HCEC 1CT (cell line): Measurements from ENCODE around the gene TOR1B.
A peak's percentile ranks its signal among the peaks of the same experiment; 100 is the strongest.

Source experiments
- DNase-seq: peaks from one replicate; pipeline ENCODE4 v3.0.0-alpha.2; 2017

TOR1B gene

DNA sequence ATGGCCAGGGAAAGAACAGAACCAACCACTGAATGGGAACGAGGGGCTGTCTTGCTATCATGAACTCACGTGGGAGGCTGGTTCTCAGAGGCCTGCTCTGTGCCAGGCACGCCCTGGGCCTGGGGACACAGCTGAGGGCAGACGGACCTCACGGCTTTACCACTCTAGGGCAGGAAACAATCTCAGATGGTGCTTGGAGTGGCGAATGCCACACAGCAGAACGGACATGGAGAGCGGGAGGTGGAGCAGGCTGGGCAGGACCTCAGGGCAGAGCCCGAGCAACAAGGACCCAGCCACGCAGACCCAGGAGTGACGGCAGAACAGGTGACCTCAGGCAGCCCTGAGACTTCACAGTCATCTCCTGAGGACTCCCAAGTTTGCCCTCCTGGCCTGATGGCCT lies 12.3 kb downstream of the TOR1B start:
- no peak for DNase-seq

DNA sequence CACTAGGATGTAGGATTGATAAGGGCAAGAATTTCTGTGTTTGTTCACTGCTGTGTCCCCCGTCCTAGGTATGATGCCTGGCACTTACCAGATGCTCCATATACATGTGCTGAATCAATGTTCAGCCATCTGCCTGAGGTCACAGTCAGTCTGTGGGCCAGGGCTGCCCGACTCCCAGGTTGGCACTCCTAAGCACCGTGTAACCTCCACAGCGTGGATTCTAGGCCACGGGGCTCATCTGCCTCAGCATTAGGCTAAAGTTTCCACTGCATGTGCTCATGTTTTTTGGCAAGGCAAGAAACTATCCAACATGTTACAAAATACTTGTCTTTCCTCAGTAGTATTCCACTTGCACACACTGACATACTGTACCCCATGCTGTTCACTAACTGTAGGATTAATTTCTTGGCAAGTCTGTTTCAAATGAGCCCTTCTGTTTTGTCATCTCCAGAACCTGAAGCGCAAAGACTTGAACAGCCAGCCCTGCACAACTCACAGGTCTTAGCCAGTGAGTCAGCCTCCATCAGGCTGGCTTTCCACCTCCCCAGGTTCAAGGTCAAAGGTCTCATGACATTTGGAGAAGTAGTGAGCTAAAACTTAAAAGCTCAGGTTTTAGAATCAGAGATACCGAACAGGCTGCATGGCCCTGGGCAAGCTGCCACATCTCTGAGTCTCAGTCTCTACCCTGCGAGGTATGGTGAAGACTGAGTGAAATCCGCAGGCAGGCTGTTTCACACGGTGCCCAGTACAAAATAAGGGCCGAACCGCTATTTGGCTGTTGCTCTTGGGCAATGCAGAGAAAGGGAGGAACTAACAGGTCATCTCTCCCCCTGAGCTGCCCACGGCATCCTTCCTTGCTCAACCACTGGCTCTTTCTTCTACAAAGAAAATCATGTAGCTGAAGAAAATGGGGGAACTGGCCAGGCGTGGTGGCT lies 13.8 kb downstream of the TOR1B start:
- no peak for DNase-seq

DNA sequence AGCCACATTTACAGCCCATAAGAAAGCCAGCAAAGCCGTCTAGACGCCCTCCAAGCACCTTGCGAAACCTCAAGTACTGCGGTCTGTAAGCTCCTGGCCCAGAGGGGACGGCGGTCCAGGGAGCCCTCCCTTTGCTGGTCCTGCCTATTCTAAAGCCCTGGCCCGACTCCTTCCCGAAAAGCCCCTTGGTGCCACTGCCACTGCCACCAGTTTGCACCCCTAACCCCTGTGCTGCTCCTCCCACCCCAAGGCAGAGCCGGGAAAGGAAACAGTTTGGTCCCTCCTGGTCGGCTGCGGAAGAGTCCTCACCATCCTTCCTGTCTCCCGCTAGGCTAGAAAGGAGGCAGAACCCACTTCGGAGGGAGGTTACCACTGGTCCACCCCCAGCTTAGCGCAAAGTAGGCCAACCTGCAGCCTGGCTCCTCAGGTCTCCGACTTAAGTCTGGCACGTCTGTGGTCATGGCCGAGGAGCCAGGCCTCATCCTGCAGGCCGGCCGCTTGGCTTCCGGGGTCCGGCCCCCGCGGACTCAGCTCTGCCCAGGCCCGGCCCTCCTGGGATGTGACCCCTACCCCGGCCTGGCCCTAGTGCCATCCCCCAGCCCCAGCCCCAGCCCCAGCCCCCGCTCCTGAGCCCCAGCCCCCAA lies 20.0 kb downstream of the TOR1B start:
- peak; percentile 36 for DNase-seq

DNA sequence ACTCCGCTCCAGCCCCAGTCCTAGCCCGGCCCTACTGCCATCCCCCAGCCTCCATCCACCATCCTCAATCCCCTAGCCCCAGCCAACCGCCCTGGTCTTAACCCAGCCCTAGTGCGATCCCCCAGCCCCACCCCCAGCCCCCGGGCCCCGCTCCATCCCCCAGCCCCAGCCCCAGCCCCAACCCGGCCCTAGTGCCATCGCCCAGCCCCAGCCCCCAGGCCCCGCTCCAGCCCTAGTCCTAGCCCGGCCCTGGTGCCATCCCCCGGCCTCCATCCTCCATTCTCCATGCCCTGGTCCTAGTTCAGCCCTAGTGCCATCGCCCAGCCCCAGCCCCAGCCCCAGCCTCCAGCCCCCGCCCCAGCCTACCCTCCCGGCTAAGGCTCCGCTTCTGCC lies 20.6 kb downstream of the TOR1B start:
- DNase-seq = no peak

DNA sequence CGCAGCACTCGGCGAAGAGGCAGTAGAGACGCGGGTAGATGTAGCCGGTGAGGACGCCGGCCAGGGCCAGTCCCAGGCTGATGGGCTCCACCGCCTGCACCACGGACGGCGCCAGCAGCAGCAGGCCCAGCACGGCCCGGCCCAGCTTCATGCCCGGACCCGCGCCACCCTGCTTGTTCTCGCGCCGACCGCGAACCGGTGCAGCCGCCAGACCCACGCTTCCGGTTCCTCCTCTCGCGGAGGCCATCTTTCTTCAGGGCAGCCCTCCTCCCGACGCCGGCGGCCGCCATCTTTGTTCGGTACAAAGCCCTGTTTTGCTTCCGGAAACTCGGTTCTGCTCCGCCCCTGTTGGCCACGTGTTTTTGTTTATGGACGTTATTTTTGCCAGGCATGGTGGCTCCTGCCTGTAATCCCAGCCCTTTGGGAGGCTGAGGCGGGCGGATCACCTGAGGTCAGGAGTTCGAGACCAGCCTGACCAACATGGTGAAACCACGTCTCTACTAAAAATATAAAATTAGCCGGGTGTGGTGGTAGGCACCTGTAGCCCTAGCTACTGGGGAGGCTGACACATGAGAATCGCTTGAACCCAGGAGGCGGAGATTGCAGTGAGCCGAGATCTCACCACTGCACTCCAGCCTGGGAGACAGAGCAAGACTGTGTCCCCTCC lies 21.1 kb downstream of the TOR1B start, which contains the start of gene TOR1A:
TSS of gene TOR1A (minus strand) at position 202 of the 667 bp plus-strand sequence. CDS start at position 151, 51 bp downstream.
- peak; percentile 96 for DNase-seq

DNA sequence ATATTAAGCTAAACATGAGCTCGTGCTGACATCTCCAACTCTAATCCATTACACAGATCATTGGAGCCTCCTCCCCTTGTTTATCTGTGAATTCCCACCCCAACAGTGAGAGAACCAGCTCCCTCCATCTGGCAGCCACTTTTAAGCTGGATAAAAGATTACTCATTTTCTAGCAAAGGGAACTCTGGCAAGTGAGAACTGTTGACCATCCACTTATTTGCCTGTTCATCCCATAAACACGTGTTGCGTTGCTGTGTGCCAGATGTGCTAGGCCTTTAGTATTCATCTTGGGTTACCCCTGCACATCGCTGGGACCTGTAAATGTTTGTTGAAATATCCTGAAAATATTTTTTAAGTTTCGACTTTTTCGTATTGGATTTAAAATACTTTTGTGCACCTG lies 23.4 kb downstream of the TOR1B start:
- no peak for DNase-seq

DNA sequence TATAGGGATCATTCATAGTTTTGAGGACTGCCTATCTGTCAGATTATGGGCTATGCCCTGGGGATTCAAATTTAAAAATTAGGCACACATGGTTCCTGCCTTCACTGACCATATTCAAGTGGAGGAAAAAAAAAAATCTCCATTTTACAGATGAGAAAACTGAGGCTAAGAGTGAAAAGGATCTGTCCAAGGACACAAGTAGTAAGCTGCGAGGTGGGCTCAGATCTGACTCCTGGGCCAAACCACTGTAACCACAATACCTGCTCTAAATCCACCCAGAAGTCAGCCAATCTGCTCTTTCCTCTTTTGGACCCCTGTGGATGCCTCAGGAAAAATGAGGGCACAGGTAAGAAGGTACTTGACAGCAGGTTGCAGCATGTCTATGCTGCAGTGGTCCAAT lies 23.8 kb downstream of the TOR1B start:
- DNase-seq = no peak

DNA sequence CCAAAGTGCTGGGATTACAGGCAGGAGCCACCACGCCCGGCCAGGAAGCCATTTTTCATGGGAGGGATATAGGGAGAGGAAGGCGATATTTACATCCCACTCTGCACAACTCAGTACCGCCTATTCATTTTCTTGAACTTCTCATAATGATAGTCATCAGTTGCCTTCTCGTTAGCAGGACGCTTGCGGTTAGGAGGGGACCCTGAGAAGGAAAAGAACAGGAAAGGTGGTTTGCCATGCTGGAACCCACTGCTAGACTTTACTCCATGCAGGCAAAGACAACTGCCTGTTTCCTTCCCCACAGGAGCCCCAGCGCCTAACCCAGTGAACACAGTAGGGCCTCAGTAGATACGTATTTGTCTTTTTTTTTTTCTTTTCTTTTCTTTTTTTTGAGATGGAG lies 25.1 kb downstream of the TOR1B start:
- no peak for DNase-seq

DNA sequence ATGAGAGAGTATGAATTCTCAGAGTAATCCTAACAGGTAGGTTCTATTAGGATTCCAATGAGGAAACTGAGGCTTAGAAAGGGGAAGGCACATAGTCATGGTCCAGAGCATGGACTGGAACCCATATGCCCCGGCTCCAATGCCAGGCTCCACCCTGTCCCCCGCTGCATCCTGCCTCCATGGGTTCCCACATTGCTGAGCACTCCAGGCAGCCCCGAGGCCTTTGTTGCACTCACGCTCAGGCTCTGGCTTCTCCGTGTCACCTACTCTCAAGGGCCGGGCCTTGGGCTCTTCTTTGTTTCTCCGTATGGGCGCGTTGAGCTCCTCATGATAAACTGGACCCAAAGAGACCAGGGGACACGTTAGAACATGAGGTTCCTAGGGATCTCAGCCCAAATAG lies 26.0 kb downstream of the TOR1B start:
- no peak for DNase-seq

DNA sequence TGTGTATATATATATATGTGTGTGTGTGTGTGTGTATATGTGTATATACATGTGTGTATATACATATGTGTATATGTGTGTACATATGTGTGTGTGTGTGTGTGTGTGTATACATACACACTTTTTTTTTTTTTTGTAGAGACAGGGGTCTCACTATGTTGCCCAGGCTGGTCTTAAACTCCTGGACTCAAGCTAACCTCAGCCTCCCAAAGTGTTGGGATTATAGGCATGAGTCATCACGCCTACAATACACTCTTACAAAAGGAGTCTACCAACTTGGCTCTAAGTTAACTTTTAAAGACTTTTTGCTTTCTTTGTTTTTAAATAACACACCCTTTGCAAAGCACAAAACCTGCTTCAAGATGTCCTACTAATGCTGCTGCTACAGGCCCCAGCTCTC lies 30.0 kb downstream of the TOR1B start:
- DNase-seq = no peak

DNA sequence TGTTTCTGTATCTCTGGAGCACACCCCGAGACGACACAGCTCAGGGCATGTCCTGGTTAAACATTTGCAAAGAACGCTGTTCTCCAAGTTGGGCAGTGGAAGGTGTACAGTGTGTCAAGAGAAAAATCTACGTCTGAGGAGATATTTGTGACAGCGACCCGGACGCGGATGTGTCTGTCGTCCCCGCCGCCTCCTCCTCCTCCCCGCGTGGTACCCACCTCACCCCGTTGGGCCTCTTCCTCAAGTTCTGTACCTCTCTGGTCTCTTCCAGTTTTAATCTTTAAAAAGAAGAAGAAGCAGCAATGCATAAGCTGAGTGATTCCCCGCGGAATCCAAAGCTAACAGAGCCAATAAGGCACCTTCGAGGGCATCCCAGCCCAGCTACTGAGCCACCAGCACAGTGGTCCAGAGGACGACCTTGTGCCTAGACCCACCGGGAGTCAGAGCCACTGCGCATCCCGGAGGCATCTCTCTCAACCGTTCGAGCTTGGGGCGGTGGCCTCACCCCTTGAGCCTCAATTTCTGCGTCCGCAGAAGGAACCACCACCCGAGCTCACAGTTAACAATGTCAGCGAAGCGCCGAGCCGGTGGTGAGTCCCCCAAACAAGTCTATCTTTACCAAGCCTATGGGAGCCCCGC lies 31.6 kb downstream of the TOR1B start:
- DNase-seq = no peak

DNA sequence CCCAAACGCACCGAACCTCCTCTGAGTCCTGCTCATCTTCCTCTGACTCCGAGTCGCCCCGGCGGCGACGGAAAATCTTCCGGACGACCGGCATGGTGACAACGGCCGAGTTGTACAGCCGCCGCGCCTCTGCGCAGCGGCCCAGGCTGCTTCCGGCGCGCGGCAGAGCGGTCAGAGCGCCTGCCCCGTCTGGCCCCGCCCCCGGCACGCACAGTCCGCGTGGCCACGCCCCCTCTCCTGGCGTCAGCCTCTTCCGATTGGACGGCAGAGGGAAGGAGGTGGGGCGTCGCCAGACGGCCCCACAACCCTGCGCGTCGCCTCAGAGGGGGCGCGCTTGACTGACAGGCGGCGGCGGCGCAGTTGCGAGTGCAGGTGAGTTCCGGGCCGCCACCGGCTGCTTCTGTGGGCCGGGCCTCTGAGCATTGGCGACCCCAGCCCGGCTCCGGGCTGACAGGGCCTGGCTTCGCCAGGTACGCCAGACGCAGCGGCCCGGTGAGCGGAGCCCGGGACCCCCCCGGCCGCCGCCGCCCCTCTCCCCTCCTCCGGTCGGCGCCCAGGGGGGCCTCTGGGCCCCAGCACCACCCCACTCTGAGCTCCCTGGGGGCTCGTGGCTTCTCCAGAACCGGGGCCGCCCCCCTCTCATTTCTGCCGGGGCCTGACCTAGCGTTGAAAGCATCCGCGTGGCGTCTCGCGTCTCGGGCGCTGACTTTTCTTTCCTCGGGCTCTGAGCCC lies 32.3 kb downstream of the TOR1B start, which contains the start of the genes C9orf78 and USP20:
TSS of gene C9orf78 (minus strand) at position 148 of the 732 bp plus-strand sequence. CDS start at position 94, 54 bp downstream.
TSS of gene USP20 (plus strand) at position 331 of the 732 bp plus-strand sequence. CDS start 17,098 bp downstream, outside the sequence.
- peak; percentile 93 for DNase-seq

DNA sequence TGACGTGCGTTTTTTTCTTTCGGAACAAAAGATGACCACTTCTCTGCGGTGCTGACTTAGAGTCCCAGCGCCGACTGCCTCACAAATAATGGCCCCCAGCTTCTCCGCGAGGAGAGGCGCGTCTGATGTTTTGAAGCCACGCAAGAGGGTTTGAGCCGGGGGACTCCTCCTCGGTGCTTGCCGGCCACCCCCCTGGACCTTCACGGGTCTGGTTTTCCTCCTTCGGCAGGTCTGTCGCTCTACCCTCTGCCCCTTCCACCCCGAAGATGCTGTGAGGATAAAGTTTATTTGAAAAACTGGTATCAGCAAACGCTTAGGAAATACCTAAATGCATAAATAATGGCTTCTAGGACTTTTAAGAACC lies 32.9 kb downstream of the TOR1B start:
- no peak for DNase-seq

DNA sequence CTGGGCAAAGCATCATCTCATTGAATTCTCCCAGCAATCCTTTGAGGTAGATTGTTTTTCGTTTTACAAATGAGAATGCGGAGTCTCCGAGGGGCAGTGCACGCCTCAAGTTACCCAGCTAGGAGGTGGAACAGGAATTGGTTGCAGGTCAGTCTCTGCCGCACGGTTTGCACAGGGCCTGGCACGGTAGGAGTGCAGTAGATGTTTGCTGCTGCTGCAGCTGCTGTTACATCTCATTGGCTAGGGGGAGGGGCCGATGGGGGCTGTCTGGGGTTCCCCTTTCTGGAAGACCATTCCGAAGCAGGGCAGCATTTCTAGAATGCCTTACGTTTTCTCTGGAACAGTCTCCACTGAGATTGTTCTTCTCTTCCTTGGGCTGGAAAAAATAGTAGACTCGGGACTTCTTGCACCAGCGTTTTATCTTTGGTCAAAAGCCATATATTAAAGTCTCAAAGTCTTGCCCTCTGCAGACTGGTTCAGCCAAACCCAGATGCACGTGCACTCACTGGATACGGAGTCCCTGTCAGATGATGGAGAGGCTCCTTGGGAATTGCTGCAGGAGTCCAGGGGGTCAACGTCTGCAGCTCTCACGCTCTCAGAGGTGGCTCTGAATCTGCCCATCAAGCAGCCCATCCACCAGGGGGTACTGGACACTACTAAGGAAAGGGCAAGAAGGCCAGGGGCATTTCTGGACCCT lies 33.5 kb downstream of the TOR1B start:
- no peak for DNase-seq

DNA sequence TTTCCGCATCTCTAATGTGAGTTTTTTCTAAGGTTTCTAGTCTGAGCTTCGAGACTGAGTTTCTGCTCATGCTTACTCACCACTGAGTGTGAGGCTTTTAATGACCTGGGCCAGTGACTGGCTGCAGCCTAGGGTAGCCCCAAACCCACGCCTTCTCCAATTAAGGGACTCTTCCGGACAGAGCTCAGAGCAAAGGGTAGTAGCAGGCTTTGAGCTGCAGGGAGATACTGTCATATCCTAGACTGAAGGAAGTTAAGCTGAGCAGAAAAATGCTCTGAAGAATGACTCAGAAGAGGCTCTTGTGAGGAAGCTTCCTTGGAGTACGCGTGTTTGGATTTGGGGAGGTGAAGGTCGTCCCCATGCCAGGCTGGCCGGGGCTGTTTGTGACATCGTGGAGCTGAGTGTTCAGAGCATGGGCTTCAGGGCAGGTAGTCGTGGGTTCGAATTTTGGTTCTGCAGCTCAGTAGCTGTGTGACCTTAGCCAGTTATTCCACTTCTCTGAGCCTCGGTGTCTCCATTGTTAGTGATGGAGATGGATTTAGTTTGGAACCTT lies 35.8 kb downstream of the TOR1B start:
- DNase-seq = peak; percentile 61

DNA sequence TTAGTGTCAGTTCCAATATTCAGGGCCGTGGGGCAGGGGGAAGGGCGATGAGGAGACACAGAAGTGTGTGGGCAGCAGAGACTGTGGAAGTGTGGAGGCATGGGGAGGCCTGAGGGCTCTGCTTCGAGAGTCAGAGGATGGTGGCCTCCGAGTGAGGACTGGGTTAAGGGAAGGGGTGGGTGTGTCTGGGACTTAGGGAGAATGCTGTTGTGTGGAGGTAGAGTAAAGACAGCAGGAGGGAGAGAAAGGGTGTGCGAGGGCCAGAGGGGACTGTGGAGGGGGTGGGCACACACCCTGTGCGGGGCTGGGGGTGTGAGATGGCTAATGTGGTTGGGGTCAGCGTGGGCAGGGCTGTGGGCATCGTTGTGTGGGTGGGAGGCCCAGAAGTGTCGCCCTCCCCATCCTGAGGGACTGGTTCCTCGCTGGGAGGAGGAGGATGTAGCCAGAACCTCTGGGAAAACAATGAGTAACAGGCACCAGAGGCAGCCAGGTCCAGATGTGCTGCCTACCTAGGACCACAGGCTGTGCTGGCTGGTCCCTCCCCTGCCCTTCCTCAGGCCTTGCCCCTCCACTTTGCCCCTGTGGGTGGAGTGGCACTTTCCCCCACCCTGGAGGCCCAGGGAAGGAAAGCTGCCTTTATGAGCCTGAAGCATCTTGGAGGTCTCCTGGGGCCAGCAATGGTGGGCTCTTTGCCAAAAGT lies 36.5 kb downstream of the TOR1B start:
- DNase-seq = no peak

DNA sequence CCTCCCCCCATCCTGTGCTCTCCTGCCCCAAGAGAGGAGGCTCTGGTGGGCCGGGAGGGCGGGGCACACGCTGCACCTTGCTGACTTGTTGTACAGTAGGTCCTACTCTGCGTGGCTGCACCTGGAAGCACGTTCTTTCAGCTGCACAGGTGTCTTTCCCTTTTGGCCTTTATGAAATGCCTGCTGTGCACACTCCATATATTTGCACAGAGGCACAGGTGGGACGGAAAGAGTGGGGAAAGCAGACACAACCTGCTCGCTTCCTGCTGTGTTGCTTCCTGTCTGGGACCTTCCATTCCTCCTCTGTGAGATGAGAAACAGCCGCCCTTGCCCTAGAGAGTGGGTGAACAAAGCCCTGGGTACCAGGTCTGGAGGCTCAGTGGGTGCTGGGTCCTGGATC lies 37.0 kb downstream of the TOR1B start:
- no peak for DNase-seq

DNA sequence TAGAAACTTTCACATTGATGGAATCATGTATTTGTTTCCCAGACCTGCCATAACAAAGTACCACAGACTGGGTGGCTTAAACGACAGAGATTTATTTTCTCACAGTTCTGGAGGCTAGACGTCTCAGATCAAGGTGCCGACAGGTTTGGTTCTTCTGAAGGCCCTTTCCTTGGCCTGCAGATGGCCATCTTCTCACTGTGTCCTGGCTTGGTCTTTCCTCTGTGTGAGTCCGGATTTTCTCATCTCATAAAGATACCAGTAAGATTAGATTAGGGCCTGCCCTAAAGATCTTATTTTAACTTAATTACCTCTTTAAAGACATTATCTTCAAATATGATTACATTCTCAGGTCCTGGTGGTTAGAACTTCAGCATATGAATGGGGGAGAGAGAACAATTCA lies 38.1 kb downstream of the TOR1B start:
- DNase-seq = no peak

DNA sequence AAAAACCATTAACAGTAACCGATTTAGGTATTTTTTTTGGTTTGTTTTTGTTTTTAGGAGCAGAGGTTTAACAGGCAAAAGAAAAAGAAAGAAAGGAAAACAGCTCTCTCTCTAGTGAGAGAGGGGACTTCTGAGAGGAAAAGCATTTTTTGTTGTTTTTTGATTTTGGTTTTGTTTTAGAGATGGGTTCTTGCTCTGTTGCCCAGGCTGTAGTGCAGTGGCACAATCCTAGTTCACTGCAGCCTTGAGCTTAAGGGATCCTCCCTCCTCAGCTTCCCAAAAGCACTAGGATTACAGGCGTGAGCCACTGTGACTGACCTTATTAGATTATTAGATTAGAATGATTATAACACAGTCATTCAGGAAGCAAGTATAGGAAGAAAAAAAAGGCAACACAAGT lies 42.4 kb downstream of the TOR1B start:
- no peak for DNase-seq

DNA sequence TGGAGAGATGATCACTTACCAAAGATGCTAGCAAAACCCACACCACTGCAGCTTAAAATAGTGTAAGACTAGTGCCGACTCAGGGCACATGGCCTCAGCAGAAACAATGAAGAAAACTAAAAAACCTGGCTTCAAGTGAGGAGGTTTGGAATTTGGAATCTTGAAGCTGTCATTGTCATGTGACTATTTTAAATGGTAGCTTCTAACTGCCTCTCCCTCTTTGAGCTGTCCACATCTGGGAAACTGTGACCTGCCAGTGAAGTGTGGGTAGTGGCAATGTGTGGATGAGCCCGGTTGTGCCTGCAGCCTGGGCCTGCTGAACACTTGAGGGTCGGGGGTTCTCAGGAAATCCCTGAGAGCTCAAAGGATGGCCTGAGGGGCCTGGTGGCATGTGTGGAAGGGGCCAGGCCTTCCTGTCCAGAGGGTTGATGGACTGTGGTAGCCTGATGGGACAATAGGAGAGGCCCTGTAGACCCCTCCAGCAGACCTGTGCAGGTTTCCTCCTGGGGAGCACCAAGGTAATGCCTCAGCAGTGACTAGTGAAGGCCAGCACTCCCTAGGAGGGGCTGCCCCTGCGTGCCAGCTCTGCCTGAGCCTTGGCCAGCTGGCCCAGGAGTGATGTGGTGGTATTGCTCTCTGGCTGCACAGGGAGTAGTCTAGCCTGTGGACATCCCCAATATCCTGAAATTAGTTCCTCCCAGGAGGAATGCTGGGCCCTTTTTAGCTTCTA lies 45.9 kb downstream of the TOR1B start:
- DNase-seq = no peak
